RWPE1 (cell line): Measurements from ENCODE around the gene DIDO1.

Experiments used
- CTCF ChIA-PET: fragments of 350-600 bp; sonication (Branson Sonifier 250); formaldehyde crosslinking; extraction: SDS; loops from one replicate; lab custom pipeline; 2021; lab: Yijun Ruan, JAX
- POLR2A ChIA-PET: fragments of 400-600 bp; formaldehyde crosslinking; extraction: SDS; loops from one replicate; lab custom pipeline; 2020; ENCODE audit warnings: antibody characterized with exemption; ENCODE audit not compliant: low non-redundant PET; lab: Yijun Ruan, JAX
- DNase-seq: peaks from one replicate; pipeline ENCODE4 v3.0.0; 2012; ENCODE audit warnings: low spot score
- H3K27ac ChIP-seq: fragments of 450-650 bp; 2 replicates; pipeline ENCODE4 v1.5.1; 2017
- TF ChIP-seq, protein P1 (sequence below): fragments of 450-650 bp; conservative IDR thresholded peaks from 2 replicates; pipeline ENCODE4 v1.5.1; 2017; ENCODE audit warnings: low read depth, mild to moderate bottlenecking

The DIDO1 gene

DNA sequence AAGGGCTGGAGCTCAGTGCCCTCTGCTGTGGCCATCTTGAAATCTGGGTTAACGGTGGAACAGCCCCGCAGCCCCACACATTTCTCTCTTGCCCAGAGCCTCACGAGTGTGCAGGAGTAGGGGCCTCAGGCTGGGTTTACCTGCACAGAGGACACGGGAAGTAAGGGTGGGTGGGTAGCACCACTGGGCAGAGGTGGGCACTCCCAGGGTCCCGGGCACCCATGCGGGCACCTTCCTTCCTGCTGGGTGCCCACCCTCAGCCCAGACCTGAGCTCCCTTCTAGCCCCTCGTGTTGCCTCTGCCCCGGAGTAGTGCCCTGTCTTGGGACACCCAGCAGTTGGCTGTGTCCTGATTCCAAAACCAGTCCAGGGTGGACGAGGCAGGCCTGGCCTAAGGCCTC lies 98.3 kb downstream of the DIDO1 start:
- no peak for DNase-seq
- CTCF ChIA-PET: interaction anchor here (0.6 kb wide), 1 partner anchor 36 kb away, joined by 3 read pairs; no protein-coding TSS in a partner anchor
- POLR2A ChIA-PET: interaction anchor here (0.6 kb wide), 1 partner anchor 21 kb away, joined by 3 read pairs; no protein-coding TSS in a partner anchor
- peak overlapping the region; percentile 10; the same call in 1 of the 2 replicates for H3K27ac ChIP-seq
- TF ChIP-seq, protein P1, sequence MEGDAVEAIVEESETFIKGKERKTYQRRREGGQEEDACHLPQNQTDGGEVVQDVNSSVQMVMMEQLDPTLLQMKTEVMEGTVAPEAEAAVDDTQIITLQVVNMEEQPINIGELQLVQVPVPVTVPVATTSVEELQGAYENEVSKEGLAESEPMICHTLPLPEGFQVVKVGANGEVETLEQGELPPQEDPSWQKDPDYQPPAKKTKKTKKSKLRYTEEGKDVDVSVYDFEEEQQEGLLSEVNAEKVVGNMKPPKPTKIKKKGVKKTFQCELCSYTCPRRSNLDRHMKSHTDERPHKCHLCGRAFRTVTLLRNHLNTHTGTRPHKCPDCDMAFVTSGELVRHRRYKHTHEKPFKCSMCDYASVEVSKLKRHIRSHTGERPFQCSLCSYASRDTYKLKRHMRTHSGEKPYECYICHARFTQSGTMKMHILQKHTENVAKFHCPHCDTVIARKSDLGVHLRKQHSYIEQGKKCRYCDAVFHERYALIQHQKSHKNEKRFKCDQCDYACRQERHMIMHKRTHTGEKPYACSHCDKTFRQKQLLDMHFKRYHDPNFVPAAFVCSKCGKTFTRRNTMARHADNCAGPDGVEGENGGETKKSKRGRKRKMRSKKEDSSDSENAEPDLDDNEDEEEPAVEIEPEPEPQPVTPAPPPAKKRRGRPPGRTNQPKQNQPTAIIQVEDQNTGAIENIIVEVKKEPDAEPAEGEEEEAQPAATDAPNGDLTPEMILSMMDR: no peak
